H4 (cell line): ENCODE results near the gene ERN2. TPM values are rescaled to one million over a fixed set of nuclear protein-coding genes. Genes with fewer than 3 reads are reported as not detected.

Source experiments
- DNase-seq: peaks from one replicate; pipeline ENCODE4 v3.0.0-alpha.2; 2015; ENCODE audit warnings: low spot score
- total RNA-seq: library from RNA; depleted of rRNA; stranded (reverse); fragments of >200 nt; shearing (Covaris generic); gene quantifications from 2 replicates; pipeline ENCODE4 v1.2.3, GENCODE V29; 2014; rRNA removed

Gene ERN2
- total RNA-seq, 1 experiment from 2014 or later = not detected

- peak; percentile 92 for DNase-seq
Observed at GRCh38 chr16:23640931-23641765, 71.9 kb downstream of the ERN2 start, which contains the start of the genes DCTN5 and PALB2. TSS of gene DCTN5 (plus strand) at chr16:23641466. CDS start at chr16:23641543, 77 bp downstream. TSS of gene PALB2 (minus strand) at chr16:23641310. CDS start at chr16:23641157, 153 bp downstream.

DNA sequence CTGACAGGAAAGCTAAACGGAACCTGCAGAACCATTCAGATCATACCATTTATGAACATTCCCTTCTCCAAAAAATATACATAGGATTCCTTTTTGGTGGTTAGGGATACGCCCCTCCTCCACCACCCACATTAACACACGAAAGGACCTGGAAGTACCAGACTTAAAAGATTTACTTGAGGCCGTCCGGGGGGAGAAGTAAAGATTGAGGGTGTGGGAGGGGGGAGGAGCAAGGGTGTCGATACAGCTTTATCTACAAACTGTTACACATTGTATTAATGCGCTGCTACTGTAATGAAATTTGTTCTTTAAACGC lies 72.4 kb downstream of the ERN2 start:
- no peak for DNase-seq

Other genes with a start within 250 kb of the ERN2 start
- 25.0 and 28.8 TPM in 2 replicates for gene GGA2, start 202.7 kb downstream of the ERN2 start, total RNA-seq
- 22.1 and 28.0 TPM in 2 replicates for gene EARS2, start 155.9 kb downstream of the ERN2 start, total RNA-seq
- gene UBFD1, start 155.5 kb downstream of the ERN2 start, total RNA-seq = 103 and 112 TPM in 2 replicates
- 226 and 245 TPM in 2 replicates for gene NDUFAB1, start 116.9 kb downstream of the ERN2 start, total RNA-seq
- 10.4 and 10.5 TPM in 2 replicates for gene PALB2, start 71.9 kb downstream of the ERN2 start, total RNA-seq
- gene DCTN5, start 71.8 kb downstream of the ERN2 start, total RNA-seq = 74.7 and 75.2 TPM in 2 replicates
- gene PLK1, start 34.3 kb downstream of the ERN2 start, total RNA-seq = 53.2 and 65.5 TPM in 2 replicates
- gene CHP2, start 41.8 kb upstream of the ERN2 start, total RNA-seq = not detected in 2 replicates
- under 0.01 TPM in 1 of 2 replicates, not detected in the other for gene PRKCB, start 122.8 kb upstream of the ERN2 start, total RNA-seq